K562 (cell line): Measurements from ENCODE around the gene ZEB2. TPM values are rescaled to one million over a fixed set of nuclear protein-coding genes. Genes with fewer than 3 reads are reported as not detected.

Experiments used
- ATAC-seq: fragments of 200-7000 bp; cut with Tn5 transposase; 3 replicates; pipeline ENCODE4 v1.9.1; 2020; ENCODE audit warnings: moderate library complexity
- BruUV-seq: library from RNA; stranded (reverse); fragments of 400-500 nt; replicated peaks from 2 replicates; lab custom pipeline; 2021; lab: Mats Ljungman, UMichigan
- CTCF ChIA-PET: fragments of 300-600 bp; formaldehyde crosslinking; extraction: SDS; loops from one replicate; lab custom pipeline; 2021; ENCODE audit warnings: low intra/inter-chr PET ratio; lab: Yijun Ruan, JAX
- POLR2A ChIA-PET: fragments of 300-600, 350-650 bp; sonication (Branson Sonifier 250); formaldehyde crosslinking; extraction: SDS; loops from one replicate; lab custom pipeline; 2021; ENCODE audit warnings: antibody characterized with exemption, inconsistent platforms; lab: Yijun Ruan, JAX
- DNase-seq, 4 experiments: peaks; one replicate each; pipeline versions ENCODE4 v3.0.0 to v3.0.0-alpha.2; 2011 to 2018; ENCODE audit warnings: low spot score in 3 of 4, mixed read lengths in 3 of 4; ENCODE audit errors: extremely low read depth in 1 of 4
- FAIRE-seq: peaks from 2 replicates; lab custom pipeline; 2011; peaks lifted over from hg19 to GRCh38; lab: Jason Lieb, UNC
- H2AFZ ChIP-seq: 2 replicates; pipeline ENCODE4 v1.6.0; 2011; ENCODE audit warnings: low read depth, low read length, control low read depth, inconsistent platforms
- H3K27ac ChIP-seq: fragments of 200-600 bp; 3 replicates; pipeline ENCODE4 v1.8.0; 2011; ENCODE audit warnings: low read depth, mild to moderate bottlenecking, control low read depth, inconsistent platforms, low read length, moderate library complexity, mixed read lengths; ENCODE audit errors: extremely low read depth
- H3K27me3 ChIP-seq, 2 experiments: fragments of 300-600 bp in 1 of 2; 2 replicates in 1 of 2; 3 replicates in 1 of 2; pipeline versions ENCODE4 v1.6.0 to v1.8.0; 2011; ENCODE audit warnings: inconsistent platforms in 2 of 2, low read length in 2 of 2, mild to moderate bottlenecking in 1 of 2, mixed read lengths in 1 of 2, moderate library complexity in 1 of 2; ENCODE audit not compliant: control insufficient read depth in 2 of 2, insufficient read depth in 2 of 2
- H3K36me3 ChIP-seq: fragments of 300-600 bp; 3 replicates; pipeline ENCODE4 v1.8.0; 2011; ENCODE audit warnings: mild to moderate bottlenecking, low read length, inconsistent platforms; ENCODE audit not compliant: control insufficient read depth, insufficient read depth
- H3K4me1 ChIP-seq, 2 experiments: fragments of 200-600 bp in 1 of 2; replicated peaks in 1 of 2; 2 replicates in 1 of 2; 3 replicates in 1 of 2; pipeline versions ENCODE4 v1.5.1 to v1.8.0; 2011; ENCODE audit warnings: inconsistent platforms in 2 of 2, low read length in 2 of 2, mild to moderate bottlenecking in 1 of 2, mixed read lengths in 1 of 2, moderate library complexity in 1 of 2; ENCODE audit not compliant: control insufficient read depth in 2 of 2, insufficient read depth in 2 of 2
- H3K4me2 ChIP-seq: 2 replicates; pipeline ENCODE4 v1.6.1; 2011; ENCODE audit warnings: low read length, control low read depth, inconsistent platforms, mixed read lengths; ENCODE audit not compliant: insufficient read depth
- H3K4me3 ChIP-seq: fragments of 200-600 bp; sonication (generic), shearing (Covaris generic); 2 replicates; pipeline ENCODE4 v1.5.1; 2016; ENCODE audit warnings: control low read depth, inconsistent platforms
- H3K79me2 ChIP-seq: fragments of 200-600 bp; 3 replicates; pipeline ENCODE4 v1.8.0; 2011; ENCODE audit warnings: low read length, inconsistent platforms; ENCODE audit not compliant: control insufficient read depth, insufficient read depth
- H3K9ac ChIP-seq, 2 experiments: 2 replicates each; pipeline versions ENCODE4 v1.6.0 to v1.6.1; 2011; ENCODE audit warnings: low read depth in 2 of 2, low read length in 2 of 2, control low read depth in 1 of 2, inconsistent platforms in 1 of 2, mild to moderate bottlenecking in 1 of 2, mixed read lengths in 1 of 2; ENCODE audit not compliant: insufficient read depth in 1 of 2
- H3K9me1 ChIP-seq: one replicate; pipeline ENCODE4 v1.6.0; 2011; ENCODE audit warnings: inconsistent platforms, mild to moderate bottlenecking, low read length, moderate library complexity; ENCODE audit not compliant: control insufficient read depth, insufficient read depth
- H3K9me3 ChIP-seq: replicated peaks from 2 replicates; pipeline ENCODE4 v1.5.1; 2011; ENCODE audit warnings: low read depth, low read length, inconsistent platforms; ENCODE audit not compliant: control insufficient read depth, insufficient read depth
- H4K20me1 ChIP-seq: replicated peaks from 2 replicates; pipeline ENCODE4 v1.6.1; 2011; ENCODE audit warnings: low read length, inconsistent platforms, mixed read lengths; ENCODE audit not compliant: control insufficient read depth, insufficient read depth
- FOSL1 ChIP-seq: fragments of 200-800 bp; sonication (Bioruptor generic); conservative IDR thresholded peaks from 2 replicates; pipeline ENCODE4 v1.6.1; 2016; ENCODE audit warnings: missing genetic modification characterization, missing compliant biosample characterization
- JUND ChIP-seq, 2 experiments: IDR thresholded peaks; 2 replicates in 1 of 2; 3 replicates in 1 of 2; pipeline ENCODE4 v1.6.1; 2011; ENCODE audit warnings: borderline replicate concordance in 2 of 2, low read depth in 2 of 2, low read length in 2 of 2, improper control_type of control experiment in 1 of 2, missing biosample characterization in 1 of 2, missing genetic modification characterization in 1 of 2, missing genetic modification reagents in 1 of 2
- TCF7L2 ChIP-seq: fragments of 150-350 bp; IDR thresholded peaks from 2 replicates; pipeline ENCODE4 v1.6.1; 2016; ENCODE audit warnings: low read depth, mild to moderate bottlenecking, low read length, moderate library complexity
- WGBS: fragments of 100-300 bp; shearing (Covaris generic); methylation state at CpG from one replicate; pipeline ENCODE4 v1.1.6; 2016; ENCODE audit warnings: low coverage, mixed read lengths; ENCODE audit not compliant: insufficient coverage; ENCODE audit errors: missing lambda C conversion rate; 5-methylcytosine and 5-hydroxymethylcytosine counted together
- in situ Hi-C: fragments of 300-500 bp; cut with MboI; formaldehyde crosslinking; loops from 4 replicates; pipeline ENCODE4 v1.15.0; 2018; ENCODE audit warnings: inconsistent platforms, mixed read lengths
- intact Hi-C: fragments of 100-400 bp; cut with micrococcal nuclease; formaldehyde crosslinking; loops from 2 replicates; pipeline ENCODE4 v1.14.2; 2022
- polyA plus RNA-seq, 8 experiments: library from polyadenylated mRNA; depleted of rRNA in 4 of 8; stranded (reverse) in 5 of 8; unstranded in 3 of 8; fragments of >200 nt; fragmentation: Nextera tagmentation in 2 of 8; fragmentation: Illumina TruSeq in 1 of 8; extraction: Ambion mirVana in 2 of 8; extraction: Trizol in 1 of 8; gene quantifications; 2 replicates each; pipeline versions ENCODE4 v1.2.1 to v1.2.3, GENCODE V29; 2011 to 2014; ENCODE audit warnings: inconsistent platforms in 1 of 8, missing spikeins in 1 of 8
- total RNA-seq, 7 experiments: library from RNA; depleted of rRNA in 6 of 7; stranded (reverse); fragments of >200 nt in 6 of 7; fragmentation: Illumina TruSeq in 2 of 7; extraction: Trizol in 2 of 7; gene quantifications; 2 replicates each; pipeline versions ENCODE4 v1.2.1 to v1.2.3, GENCODE V29; 2011 to 2021; ENCODE audit warnings: low replicate concordance in 1 of 7
- TF ChIP-seq, protein P1 (sequence below), 2 experiments: fragments of 450-650 bp in 1 of 2; sonication (generic) in 1 of 2; formaldehyde crosslinking in 1 of 2; IDR thresholded peaks in 1 of 2; conservative IDR thresholded peaks in 1 of 2; 2 replicates each; pipeline versions ENCODE4 v1.6.1 to v1.8.1; 2016 to 2023; ENCODE audit warnings: mild to moderate bottlenecking in 2 of 2, moderate library complexity in 2 of 2, inconsistent platforms in 1 of 2, missing genetic modification reagents in 1 of 2

ZEB2 gene
- total and polyA plus RNA-seq, 9 of the 15 experiments (the other 6 are each of a cell fraction or from before 2014, with no cell fraction given), result 15.1 to 113 (median 72.3) TPM

- Histone ChIP-seq H3K9me1 (no peaks in the 10 kb centered on the region), H3K4me1 (peaks cover 0 to 9% of the 10 kb centered on the region in 2 experiments; a peak in 3 of 5 replicates), H2AFZ (peak overlapping the region; percentile 92; the same call in 1 of the 2 replicates), H4K20me1 (no peaks in the 10 kb centered on the region), H3K79me2 (no peaks in the 10 kb centered on the region), H3K4me2 (no peak overlapping the region), H3K4me3 (no peak overlapping the region), H3K27ac (no peak overlapping the region), H3K27me3 (no peaks in the 10 kb centered on the region), H3K36me3 (no peaks in the 10 kb centered on the region), H3K9me3 (no peaks in the 10 kb centered on the region), H3K9ac (no peak overlapping the region)
- WGBS, result 56% methylated on average over 5 of the region's 5 CpGs
- intact Hi-C loops, result no loop called here
- in situ Hi-C loops, result no loop called here
- TF ChIP-seq, protein P1, sequence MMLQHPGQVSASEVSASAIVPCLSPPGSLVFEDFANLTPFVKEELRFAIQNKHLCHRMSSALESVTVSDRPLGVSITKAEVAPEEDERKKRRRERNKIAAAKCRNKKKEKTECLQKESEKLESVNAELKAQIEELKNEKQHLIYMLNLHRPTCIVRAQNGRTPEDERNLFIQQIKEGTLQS (IDR thresholded peaks at IDR 0.05), result peak; percentile 33; the same call in 1 of the 2 replicates
- TF ChIP-seq, protein P1 (CRISPR knock-in tag; conservative IDR thresholded peaks at IDR 0.05), result no peak
- 0 out of 2 replicates have a peak, but pooled peaks have one; percentile 41 for TF ChIP-seq FOSL1 (tag)
- TF ChIP-seq JUND (IDR thresholded peaks at IDR 0.05; ENCODE audit: borderline replicate concordance, low read depth, low read length), result no peak
- peak; percentile 57; the same call in 1 of the 3 replicates for TF ChIP-seq JUND (tag; IDR thresholded peaks at IDR 0.05; ENCODE audit: borderline replicate concordance, low read depth, low read length)
- no peak for TF ChIP-seq TCF7L2
- FAIRE-seq, result no peak
- POLR2A ChIA-PET, result interaction anchor here (1.2 to 1.9 kb wide), 2 partner anchors 13 to 28 kb away, joined by 4 to 7 read pairs; no protein-coding TSS in a partner anchor
- CTCF ChIA-PET, result no interaction called here
- DNase-seq, result no peak
- no peak for ATAC-seq
- no TSS peak for BruUV-seq
Observed at GRCh38 chr2:144554492-144555210, 34.7 kb upstream of the ZEB2 start.
